NT2/D1 (cell line): ENCODE data around the gene RBM42.

Source experiments
- SUZ12 ChIP-seq: IDR thresholded peaks from 2 replicates; pipeline ENCODE4 v1.6.1; 2011; ENCODE audit not compliant: insufficient read length, insufficient read depth; ENCODE audit errors: extremely low read depth
- YY1 ChIP-seq: IDR thresholded peaks from 2 replicates; pipeline ENCODE4 v1.6.1; 2011; ENCODE audit not compliant: insufficient read length, insufficient read depth
- ZNF274 ChIP-seq: IDR thresholded peaks from 2 replicates; pipeline ENCODE4 v1.6.1; 2011; ENCODE audit warnings: mild to moderate bottlenecking, low read depth, low read length

DNA sequence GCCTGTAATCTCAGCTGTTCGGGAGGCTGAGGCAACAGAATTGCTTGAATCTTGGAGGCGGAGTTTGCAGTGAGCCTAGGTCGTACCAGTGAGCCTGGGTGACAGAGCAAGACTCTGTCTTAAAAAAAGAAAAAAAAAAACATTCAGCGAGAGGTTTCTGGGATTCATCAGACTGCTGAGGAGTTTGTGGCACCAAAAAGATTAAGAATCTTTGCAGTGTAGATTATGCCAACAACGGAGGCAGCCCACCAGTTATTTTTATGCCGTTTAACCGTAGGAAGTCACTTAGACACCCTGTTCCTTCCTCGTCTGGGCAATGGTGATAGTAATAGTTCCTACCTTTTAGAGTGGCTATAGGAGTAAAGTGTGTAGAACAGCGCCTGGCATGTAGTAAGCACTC, 21.7 kb downstream of the RBM42 start:
- TF ChIP-seq SUZ12 (no peak), YY1 (no peak), ZNF274 (no peak)
